OCI-LY1 (cell line): ENCODE results near the gene TROAP.

Experiments
- H2AFZ ChIP-seq: fragments of 200-600 bp; sonication (generic), shearing (Covaris generic); 2 replicates; pipeline ENCODE4 v1.6.0; 2014; ENCODE audit warnings: antibody characterized with exemption, mild to moderate bottlenecking, low read length
- H3F3A ChIP-seq: fragments of 200-600 bp; sonication (generic), shearing (Covaris generic); 2 replicates; pipeline ENCODE4 v1.6.0; 2014; ENCODE audit warnings: mild to moderate bottlenecking, antibody characterized with exemption, low read length, moderate library complexity; ENCODE audit not compliant: insufficient read depth
- H3K27ac ChIP-seq: fragments of 200-600 bp; sonication (generic); 2 replicates; pipeline ENCODE4 v1.5.1; 2014; ENCODE audit warnings: low read length, mixed run types, mild to moderate bottlenecking, low read depth; ENCODE audit not compliant: poor library complexity, severe bottlenecking
- H3K27me3 ChIP-seq: fragments of 200-600 bp; sonication (generic); 2 replicates; pipeline ENCODE4 v1.6.0; 2014; ENCODE audit warnings: antibody characterized with exemption, mild to moderate bottlenecking, low read length, moderate library complexity; ENCODE audit not compliant: insufficient read depth
- H3K36me3 ChIP-seq: fragments of 200-600 bp; sonication (generic); 2 replicates; pipeline ENCODE4 v1.6.1; 2014; ENCODE audit warnings: mild to moderate bottlenecking, antibody characterized with exemption, low read length, moderate library complexity, mixed read lengths; ENCODE audit not compliant: insufficient read depth
- H3K4me1 ChIP-seq: fragments of 200-600 bp; sonication (generic); 2 replicates; pipeline ENCODE4 v1.5.1; 2014; ENCODE audit warnings: mild to moderate bottlenecking, low read length, moderate library complexity; ENCODE audit not compliant: insufficient read depth, severe bottlenecking
- H3K4me2 ChIP-seq: fragments of 200-600 bp; sonication (generic), shearing (Covaris generic); 2 replicates; pipeline ENCODE4 v1.6.1; 2014; ENCODE audit warnings: low read length
- H3K4me3 ChIP-seq: fragments of 200-600 bp; sonication (generic); 2 replicates; pipeline ENCODE4 v1.5.1; 2014; ENCODE audit warnings: low read length, low read depth, mild to moderate bottlenecking, mixed read lengths; ENCODE audit not compliant: poor library complexity, severe bottlenecking
- H3K79me2 ChIP-seq: fragments of 200-600 bp; shearing (Covaris generic); 2 replicates; pipeline ENCODE4 v1.6.1; 2016; ENCODE audit warnings: mixed run types, low read length, mixed read lengths; ENCODE audit not compliant: insufficient read depth
- H3K9ac ChIP-seq: fragments of 200-600 bp; sonication (generic), shearing (Covaris generic); 2 replicates; pipeline ENCODE4 v1.6.1; 2014; ENCODE audit warnings: mild to moderate bottlenecking, low read length, mixed read lengths
- H3K9me2 ChIP-seq: fragments of 200-600 bp; sonication (generic), shearing (Covaris generic); 2 replicates; pipeline ENCODE4 v1.6.1; 2014; ENCODE audit warnings: low read depth, mild to moderate bottlenecking, low read length, mixed read lengths
- H3K9me3 ChIP-seq: fragments of 200-600 bp; shearing (Covaris generic); 2 replicates; pipeline ENCODE4 v1.6.1; 2014; ENCODE audit warnings: low read length, mixed read lengths
- H4K20me1 ChIP-seq: fragments of 200-600 bp; sonication (generic), shearing (Covaris generic); 2 replicates; pipeline ENCODE4 v1.6.0; 2016; ENCODE audit warnings: mild to moderate bottlenecking, low read length; ENCODE audit not compliant: insufficient read depth
- EZH2 ChIP-seq: fragments of 200-600 bp; sonication (generic), shearing (Covaris generic); IDR thresholded peaks from 2 replicates; pipeline ENCODE4 v1.8.0; 2017; ENCODE audit warnings: borderline replicate concordance, mixed run types, mild to moderate bottlenecking, antibody characterized with exemption, low read length, moderate library complexity, mixed read lengths
- TF ChIP-seq, protein P1 (sequence below): fragments of 200-600 bp; sonication (generic), shearing (Covaris generic); IDR thresholded peaks from 2 replicates; pipeline ENCODE4 v1.5.1; 2017; ENCODE audit warnings: mild to moderate bottlenecking, antibody characterized with exemption, low read length, moderate library complexity, mixed read lengths

Gene TROAP

DNA sequence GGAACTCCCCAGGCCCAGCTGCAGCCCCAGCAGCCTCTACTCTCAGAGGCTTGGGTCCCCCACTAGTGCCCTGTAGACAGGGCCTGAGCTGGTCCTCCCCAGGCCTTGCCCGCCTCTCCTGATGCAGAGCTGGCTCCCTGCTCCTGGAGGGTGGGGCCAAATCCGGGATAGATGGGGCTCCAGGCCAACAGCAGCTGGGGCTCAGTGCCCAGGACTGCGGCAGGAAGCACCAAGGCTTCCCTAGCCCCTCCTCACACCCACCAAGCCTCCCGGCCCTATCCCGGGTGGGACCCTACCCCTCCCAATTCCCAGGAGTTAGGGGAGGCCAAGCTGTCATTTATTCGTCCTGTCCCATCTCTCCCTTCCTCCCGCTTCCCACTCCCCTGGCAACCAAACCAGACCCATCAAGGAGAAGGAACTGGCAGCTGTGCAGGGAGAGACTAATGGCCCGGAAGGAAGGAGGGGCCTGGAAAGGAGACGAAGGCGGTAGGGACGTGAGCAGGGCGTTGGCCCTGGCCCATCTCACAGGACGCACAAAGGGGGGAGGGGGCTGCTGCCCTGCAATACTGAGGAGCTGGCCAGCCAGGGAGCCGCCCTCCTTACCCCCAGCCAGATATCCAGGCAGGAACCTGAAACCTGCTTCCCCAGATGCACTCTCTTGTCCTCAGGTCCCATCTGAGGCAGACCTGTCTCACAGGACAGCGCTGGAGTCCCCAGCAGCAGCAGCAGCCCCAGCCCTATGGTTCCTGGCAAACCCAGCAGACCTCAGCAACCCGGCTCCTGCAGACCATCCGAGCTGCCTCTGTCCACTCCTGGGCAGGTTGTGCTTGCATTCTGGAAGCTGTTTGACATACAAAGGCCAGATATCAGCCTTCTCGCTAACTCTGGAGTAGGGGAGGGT is 29.7 kb upstream of the TROAP start:
- Histone ChIP-seq H3K4me1 (peaks cover 8% of the 10 kb centered on the region), H3F3A (no peaks in the 10 kb centered on the region), H3K9ac (no peak overlapping the region), H3K27ac (no peak overlapping the region), H3K36me3 (no peaks in the 10 kb centered on the region), H3K4me3 (no peak overlapping the region), H4K20me1 (no peaks in the 10 kb centered on the region), H3K4me2 (no peak overlapping the region), H3K27me3 (peaks cover 4% of the 10 kb centered on the region; the same call in 1 of the 2 replicates), H2AFZ (no peak overlapping the region), H3K9me3 (no peaks in the 10 kb centered on the region), H3K9me2 (no peaks in the 10 kb centered on the region), H3K79me2 (no peaks in the 10 kb centered on the region)
- TF ChIP-seq EZH2: no peak
- TF ChIP-seq, protein P1, sequence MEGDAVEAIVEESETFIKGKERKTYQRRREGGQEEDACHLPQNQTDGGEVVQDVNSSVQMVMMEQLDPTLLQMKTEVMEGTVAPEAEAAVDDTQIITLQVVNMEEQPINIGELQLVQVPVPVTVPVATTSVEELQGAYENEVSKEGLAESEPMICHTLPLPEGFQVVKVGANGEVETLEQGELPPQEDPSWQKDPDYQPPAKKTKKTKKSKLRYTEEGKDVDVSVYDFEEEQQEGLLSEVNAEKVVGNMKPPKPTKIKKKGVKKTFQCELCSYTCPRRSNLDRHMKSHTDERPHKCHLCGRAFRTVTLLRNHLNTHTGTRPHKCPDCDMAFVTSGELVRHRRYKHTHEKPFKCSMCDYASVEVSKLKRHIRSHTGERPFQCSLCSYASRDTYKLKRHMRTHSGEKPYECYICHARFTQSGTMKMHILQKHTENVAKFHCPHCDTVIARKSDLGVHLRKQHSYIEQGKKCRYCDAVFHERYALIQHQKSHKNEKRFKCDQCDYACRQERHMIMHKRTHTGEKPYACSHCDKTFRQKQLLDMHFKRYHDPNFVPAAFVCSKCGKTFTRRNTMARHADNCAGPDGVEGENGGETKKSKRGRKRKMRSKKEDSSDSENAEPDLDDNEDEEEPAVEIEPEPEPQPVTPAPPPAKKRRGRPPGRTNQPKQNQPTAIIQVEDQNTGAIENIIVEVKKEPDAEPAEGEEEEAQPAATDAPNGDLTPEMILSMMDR: no peak

DNA sequence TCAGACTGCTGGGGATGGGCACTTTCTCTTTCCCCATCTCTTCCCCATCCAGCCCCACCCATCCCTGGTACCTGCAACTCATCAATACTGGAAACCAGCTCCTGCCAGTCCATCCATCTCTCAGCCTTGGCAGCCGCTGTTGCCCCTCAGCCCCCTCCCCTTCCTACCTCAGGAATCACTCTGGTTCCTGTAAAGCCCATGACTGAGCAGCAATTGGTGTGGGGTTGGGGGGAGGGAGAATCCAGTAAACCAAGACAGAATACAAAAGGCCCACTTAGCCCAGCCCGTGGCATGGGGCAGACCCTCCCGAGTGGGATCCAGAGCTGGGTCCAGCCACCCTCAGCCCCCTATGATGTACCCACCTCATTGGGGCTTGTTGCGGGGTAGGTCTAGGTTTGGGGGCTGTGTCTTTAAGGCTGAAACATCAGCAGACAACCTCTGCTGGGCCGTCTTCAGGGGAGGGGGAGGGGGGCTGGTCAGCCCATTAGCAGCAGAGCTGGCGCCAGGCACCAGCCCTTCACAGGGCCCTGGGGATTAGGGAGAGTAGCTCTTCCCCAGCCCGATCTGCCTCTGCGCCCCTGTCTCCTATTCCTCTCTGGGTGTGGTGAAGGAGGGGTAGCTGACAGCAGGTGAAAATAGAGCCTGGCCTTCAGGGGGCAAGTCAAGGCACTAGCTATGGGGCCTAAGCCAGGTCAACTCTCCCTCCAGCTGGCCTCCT is 28.8 kb upstream of the TROAP start:
- no peaks in the 10 kb centered on the region for H3F3A ChIP-seq
- H3K9me3 ChIP-seq: no peaks in the 10 kb centered on the region
- no peaks in the 10 kb centered on the region for H3K9me2 ChIP-seq
- no peak overlapping the region for H3K9ac ChIP-seq
- H3K79me2 ChIP-seq: no peaks in the 10 kb centered on the region
- H3K27ac ChIP-seq: no peak overlapping the region
- peaks cover 8% of the 10 kb centered on the region for H3K4me1 ChIP-seq
- H2AFZ ChIP-seq: no peak overlapping the region
- H4K20me1 ChIP-seq: no peaks in the 10 kb centered on the region
- TF ChIP-seq, protein P1: no peak
- TF ChIP-seq EZH2: no peak
- H3K4me3 ChIP-seq: no peak overlapping the region
- H3K36me3 ChIP-seq: no peaks in the 10 kb centered on the region
- peaks cover 4% of the 10 kb centered on the region; the same call in 1 of the 2 replicates for H3K27me3 ChIP-seq
- H3K4me2 ChIP-seq: no peak overlapping the region

DNA sequence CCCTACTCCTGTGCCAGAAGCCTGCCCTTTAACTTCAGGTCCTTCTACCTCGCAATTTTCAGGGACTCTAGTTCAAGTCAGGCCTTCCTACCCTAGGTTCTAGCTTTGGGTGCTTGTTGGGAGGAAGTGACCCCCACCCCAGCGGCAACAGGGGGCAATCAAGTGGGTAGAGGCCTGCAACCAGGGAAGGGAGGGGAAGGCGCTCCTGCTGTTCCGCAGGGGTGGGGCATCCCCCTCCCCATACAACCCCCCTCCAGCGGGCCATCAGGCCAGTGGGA is 28.3 kb upstream of the TROAP start:
- no peaks in the 10 kb centered on the region for H3K79me2 ChIP-seq
- no peaks in the 10 kb centered on the region for H3K9me2 ChIP-seq
- no peak overlapping the region for H2AFZ ChIP-seq
- no peak overlapping the region for H3K4me2 ChIP-seq
- H3K27ac ChIP-seq: no peak overlapping the region
- H3K9ac ChIP-seq: no peak overlapping the region
- peaks cover 4% of the 10 kb centered on the region; the same call in 1 of the 2 replicates for H3K27me3 ChIP-seq
- H3K9me3 ChIP-seq: no peaks in the 10 kb centered on the region
- no peaks in the 10 kb centered on the region for H3K36me3 ChIP-seq
- no peak for TF ChIP-seq EZH2
- TF ChIP-seq, protein P1: no peak
- H3F3A ChIP-seq: no peaks in the 10 kb centered on the region
- no peak overlapping the region for H3K4me3 ChIP-seq
- peaks cover 8% of the 10 kb centered on the region for H3K4me1 ChIP-seq
- H4K20me1 ChIP-seq: no peaks in the 10 kb centered on the region
